Activated CD4-positive, alpha-beta T cell treated with anti-CD3 and anti-CD28 coated beads for 24 hours (primary cell): ENCODE data around the gene ATP8B3.
A peak's percentile ranks its signal among the peaks of the same experiment; 100 is the strongest.

Experiments used
- DNase-seq, 2 donors: peaks; one replicate each; pipeline ENCODE4 v3.0.0-alpha.2; 2020; ENCODE audit warnings: low read depth in 2 of 2

ATP8B3 gene

DNA sequence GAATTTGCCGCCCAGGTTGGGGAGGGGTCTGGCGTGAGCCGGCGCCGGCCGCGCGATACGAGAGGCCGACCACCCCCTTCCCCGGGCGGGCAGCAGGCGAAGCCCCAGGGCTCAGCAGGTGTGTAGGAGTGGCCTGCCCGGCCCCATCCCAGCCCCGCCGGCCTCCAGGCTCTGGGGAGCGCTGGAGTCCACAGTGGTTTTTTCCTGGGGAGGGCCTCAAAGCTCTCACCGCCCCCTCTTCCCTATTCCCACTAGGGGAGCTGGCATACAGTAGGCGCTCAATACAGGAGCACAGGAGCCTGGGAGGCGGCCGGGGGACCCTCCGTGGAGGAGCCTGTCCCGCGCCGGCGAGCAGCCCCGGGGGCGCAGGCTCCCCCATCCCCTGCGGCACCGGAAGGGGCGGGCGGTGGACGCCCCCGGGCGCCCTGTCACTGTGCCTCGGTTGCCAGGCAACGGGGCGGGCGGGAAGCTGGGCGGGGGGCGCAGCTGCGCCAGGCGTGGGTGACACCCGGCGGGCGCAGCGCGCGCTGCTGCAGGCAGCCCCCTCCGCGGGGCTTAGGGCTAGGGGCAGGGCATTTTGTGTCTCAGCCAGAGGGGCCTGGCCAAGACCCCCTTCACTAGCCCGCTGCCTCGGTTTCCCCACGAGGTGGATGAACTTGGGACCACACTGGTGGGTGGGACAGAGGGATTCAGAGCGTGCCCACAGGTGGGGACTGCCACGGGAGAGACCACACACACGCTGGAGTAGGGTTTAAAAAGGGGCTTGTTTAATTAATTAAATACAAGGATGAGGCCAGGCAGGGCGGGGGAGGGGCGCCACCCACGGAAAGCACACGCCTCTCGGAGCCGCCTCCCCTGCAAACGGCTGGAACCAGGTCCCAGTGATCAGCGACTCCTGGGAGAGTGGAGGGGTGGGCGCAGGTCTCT, 39.8 kb upstream of the ATP8B3 start:
- peak in 1 of 2 donors; percentile 38 for DNase-seq

DNA sequence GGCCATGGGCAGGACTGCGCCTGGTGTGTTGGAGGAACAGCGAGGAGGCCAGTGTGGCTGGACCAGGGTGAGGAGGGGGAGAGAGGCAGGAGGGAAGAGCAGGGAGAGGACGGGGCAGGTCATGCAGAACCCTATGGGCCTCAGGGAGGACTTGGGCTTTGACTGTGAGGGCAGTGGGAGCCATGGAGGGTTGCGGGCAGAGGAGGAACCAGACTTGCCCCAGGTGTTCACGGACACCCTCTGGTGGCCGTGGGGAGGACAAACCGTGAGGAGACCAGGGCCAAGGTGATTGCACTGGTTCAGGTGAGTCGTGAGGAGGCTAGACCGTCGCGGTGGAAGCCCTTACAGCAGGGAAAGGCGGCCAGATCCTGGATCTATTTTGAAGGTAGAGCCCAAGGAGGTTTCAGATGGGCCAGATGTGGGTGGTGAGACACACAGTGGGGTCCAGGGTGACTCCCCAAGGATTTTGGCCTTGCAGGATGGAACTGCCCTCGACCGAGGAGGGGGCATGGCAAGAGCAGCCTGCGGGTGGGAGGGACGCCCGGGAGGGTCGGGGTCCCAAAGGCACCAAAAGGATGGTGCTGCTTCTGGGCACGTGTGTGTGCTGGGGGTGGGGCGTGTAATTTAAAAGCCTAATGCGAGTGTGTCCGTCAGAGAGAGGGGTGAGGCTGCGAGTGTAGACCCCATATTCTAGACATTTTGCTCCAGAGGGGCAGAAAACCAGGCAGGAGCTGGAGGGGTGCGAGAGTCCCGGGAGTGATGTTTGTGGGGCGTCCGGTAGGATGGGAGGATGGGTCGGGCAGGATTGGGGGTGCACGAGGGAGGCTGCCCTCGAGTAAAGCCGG, 39.0 kb upstream of the ATP8B3 start:
- no peak for DNase-seq

DNA sequence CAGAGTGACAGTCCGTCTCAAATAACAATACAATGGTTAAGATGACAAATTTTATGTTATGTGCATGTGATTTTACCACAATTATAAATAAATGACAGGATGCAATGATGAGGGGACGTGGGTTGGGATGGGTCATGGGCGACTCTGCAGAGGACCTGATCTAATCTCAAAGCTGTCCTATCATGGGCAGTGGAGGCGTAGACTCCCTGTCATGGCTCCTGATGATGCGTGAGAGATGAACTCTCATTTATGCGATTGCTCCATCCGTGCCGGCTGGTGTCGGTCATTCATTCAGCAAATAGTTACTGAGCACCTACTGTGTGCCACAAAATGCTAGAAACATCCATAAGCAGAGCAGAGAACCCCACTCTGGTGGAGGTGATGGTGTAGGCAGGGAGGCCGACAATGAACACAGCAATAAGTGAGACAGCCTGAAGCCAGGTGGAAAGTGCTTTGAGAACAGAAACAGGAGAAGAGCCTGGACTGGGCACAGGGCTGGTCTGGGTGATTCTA, 37.9 kb upstream of the ATP8B3 start:
- DNase-seq: no peak

DNA sequence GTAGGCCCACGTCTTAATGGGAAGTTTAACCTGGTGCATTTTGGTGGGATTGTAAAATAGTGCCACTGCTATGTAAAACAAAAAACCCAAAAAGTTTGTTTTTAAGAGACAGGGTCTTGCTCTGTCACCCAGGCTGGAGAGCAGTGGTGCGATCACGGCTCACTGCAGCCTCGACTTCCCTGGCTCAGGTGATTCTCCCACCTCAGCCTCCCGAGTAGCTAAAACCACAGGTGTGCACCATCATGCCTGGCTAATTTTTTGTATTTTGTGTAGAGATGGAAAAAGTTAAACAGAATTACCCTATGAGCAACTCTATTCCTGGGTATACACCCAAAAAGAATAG, 37.0 kb upstream of the ATP8B3 start:
- DNase-seq: no peak

DNA sequence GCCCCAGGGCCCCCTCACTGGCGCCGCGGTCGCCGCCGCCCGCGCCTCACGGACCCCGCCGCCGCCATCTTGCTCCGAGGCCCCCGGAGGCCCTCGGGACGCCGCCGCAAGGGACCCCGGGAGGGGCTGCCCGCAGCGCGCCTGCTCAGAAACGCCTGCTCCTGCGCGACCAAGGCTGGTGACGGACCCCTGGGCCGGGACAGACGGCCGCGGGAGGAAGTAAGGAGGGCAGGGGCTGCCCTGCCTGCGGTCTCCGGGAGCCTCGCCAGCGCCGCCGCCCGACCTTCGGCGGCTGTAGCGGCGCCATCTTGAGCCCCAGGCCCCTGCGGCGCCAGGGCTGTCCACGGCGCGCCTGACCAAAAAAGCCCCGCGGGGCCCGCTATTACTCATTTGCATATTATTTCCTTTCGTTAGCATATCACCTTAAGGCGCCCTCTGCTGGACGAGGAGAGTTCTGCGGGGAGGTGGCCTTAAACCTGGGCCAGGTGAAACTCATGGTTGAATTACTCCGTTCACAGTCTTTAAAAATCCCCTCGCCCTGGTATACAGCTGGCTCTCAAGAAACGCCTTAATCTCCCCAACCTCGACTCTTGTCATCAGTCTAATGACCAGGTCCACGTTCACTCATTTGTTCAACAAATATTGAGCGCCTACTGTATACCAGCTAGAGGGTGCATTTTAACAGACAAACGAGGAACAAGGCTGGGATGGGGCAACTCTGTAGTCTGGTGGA, 36.5 kb upstream of the ATP8B3 start, which contains the start of gene REXO1:
Gene REXO1, minus strand, starts transcription at position 85 of the 733 bp plus-strand sequence. CDS start 125 bp downstream, outside the sequence.
- DNase-seq: peak; percentile 98

DNA sequence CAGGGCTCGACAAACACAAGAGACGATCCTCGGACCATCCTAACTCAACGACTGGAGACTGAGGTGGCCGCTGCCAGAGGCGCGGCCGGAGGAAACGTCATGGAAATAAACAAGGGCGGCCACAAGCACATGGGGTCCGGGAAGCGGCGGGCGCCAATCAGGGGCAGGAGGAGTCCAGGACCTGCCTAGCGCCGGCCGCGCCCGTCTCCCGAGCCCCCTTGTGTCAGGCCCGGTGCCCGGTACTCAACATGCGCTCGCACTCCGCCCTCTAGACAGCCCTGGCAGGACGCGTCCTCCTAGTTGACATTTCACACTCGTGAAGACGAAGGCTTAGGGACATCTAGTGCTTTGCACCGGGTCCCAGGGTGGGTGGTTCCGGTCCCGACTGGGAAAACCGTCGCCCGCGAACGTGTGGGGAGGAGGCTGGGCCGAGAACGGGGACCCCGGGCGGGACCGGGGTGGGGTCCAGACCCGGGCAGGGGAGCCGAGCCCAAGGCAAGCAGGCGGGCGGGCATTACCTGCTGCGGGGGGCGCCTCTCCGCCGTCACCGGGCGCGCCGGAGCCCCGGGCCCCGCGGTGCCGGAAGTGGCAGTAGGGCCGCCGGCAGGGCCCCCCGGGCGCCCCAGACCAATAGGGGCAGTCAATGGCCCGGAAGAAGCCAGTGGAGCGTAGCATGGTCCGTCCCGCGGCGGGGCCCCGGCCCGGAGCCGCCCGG, 35.8 kb upstream of the ATP8B3 start:
- DNase-seq: no peak

DNA sequence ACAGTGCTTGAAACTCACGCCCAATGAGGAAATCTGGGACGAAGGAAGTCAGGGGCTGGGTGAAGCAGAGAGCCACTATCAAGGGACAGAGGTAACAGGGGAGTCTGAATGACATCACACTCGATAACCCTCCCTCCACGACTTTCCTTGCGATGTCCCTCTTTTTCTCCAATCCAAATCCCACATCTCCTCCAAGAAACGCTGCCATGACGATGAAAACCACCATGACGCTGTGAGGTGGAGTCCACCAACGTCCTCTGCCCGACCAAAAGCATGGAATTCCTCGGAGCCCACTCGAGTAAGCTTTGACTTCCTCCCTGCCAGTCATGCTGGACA, 35.2 kb upstream of the ATP8B3 start:
- DNase-seq: no peak

DNA sequence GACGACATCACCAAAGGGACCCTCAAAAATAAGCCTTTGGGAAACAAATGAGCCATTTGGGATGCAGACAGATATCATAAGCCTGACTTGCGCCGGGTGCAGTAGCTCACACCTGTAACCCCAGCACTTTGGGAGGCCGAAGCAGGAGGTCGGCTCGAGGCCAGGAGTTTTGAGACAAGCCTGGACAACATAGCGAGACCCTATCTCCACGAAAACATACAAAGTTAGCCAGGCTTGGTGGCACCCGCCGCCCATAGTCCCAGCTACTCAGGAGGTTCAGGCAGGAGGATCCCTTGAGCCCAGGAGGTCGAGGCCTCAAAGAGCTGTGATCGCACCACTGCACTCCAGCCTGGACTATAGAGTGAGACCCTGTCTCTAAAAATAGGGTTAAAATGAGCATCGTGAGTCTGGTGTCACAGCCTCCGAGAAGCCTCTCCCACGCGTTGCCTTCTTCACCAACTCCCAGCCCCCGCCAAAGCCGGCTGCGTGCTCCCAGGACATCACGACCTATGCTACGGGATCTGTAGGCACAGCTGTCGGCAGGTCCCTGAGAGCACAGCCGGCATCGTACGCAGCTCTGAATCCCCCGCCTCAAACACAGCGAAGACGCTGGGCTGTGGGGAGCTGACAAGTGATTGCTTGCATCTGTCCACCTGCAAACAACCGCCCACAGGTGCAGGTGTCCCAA, 34.6 kb upstream of the ATP8B3 start:
- DNase-seq: no peak

DNA sequence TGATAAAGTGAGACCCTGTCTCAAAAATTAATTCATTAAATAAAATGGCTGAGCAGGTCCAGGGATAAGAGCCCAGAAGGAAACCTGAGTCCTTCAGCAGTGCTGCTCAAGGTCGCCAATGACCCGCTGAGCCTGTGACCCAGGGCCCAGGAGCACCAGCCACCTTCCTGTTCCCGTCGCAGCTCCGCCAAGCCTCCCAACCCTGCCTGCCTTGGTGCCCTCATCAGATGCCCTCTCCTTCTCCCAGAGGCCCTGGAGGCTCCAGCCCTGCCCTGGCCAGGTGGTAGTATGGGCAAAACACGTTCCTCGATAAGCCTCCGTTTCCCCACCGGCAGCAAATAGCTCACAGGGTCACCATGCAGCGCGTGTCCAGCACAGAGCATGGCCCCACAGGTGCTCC, 33.6 kb upstream of the ATP8B3 start:
- no peak for DNase-seq

DNA sequence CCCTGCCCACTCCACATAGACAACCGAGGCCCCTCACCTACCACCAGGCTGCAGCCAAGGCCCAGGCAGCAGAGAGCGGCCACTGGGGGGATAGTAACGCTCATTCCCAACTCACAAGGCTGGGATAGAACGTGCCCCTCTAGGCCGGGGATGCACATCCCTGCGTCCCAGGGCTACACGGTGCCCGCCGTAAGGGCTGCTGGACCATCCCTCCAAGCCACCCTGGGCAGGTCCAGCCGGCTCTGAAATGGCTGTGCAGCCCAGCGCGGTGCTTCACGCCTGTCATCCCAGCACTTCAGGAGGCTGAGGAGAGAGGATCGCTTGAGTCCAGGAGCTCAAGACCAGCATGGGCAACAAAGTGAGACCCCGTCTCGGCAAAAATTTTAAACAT, 33.0 kb upstream of the ATP8B3 start:
- no peak for DNase-seq

DNA sequence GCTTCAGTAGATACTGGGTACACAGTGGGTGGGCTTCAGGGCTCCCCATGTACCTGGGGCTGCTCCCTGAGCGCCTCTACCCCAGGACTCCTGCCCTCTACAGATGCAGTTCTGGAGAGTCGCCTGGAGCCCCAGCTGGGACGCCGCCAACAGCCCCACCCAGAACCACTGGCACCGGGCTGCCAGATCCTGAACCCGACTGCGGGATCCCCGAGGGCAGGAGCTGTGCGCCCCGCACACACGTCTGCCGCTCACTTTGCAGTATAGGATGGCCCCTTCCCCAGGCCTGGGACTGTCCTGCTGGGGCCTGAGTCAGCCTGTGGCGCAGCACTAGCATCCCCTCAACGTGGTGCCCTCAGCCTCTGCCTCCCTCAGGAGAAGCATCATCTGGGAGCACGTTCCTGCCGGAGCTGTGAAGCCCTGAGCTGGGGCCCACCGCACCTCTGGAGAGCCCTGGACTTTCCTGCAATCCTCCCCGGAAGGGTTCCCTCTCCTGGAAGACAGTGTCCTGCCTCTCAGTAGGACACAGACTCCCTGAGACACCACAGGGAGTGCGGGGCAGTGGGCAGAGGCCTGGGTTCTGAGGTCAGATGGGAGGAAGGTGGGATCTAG, 32.5 kb upstream of the ATP8B3 start:
- no peak for DNase-seq

DNA sequence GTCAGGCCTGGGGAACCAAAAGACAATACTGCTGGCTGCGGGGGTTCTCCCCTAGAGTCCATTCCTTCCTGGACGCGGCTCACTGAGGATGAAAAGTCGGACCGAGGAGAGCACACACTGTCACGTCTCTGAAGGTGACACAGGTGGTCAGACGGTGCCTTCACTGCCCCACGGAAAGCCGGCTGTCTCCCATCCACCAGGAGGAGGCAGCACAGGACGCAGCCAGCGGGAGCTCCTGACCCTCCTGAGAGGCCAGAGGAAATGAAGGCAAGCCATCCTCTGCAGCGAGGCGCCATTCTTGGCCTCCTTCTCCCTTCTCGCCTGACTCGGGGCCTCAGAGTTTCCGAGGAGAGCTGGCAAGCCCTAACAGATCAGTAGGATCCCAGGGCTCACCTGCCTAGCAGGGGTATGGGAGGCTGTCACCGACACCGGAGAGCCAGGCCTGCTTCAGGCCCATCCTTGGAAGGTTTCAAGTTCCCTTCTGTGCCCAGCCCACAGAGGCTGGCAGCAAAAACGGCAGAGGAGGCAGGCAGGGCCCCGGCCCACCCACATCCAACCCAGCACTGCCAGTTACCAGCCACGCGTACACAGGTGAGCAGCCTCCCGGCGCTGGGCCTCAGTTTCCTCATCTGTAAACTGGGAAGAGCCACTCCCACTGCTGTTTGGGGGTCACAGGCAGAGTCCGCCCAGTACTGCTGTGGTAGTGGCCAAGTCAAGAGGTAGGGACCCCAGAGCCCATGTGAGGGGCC, 31.7 kb upstream of the ATP8B3 start:
- no peak for DNase-seq

DNA sequence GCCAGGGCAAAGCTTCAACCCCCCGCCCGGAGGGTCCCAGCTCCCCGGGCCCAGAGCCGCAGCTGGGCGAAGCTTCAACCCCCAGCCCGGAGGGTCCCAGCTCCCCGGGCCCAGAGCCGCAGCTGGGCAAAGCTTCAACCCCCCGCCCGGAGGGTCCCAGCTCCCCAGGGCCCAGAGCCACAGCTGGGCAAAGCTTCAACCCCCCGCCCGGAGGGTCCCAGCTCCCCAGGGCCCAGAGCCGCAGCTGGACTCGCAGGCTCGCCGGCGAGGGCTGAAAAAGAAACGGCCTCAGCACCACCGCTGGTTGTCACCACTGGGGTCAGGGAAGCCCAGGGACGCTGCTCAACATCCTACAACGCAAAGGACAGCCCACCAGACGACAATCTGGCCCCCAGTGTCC, 31.0 kb upstream of the ATP8B3 start:
- DNase-seq: no peak

DNA sequence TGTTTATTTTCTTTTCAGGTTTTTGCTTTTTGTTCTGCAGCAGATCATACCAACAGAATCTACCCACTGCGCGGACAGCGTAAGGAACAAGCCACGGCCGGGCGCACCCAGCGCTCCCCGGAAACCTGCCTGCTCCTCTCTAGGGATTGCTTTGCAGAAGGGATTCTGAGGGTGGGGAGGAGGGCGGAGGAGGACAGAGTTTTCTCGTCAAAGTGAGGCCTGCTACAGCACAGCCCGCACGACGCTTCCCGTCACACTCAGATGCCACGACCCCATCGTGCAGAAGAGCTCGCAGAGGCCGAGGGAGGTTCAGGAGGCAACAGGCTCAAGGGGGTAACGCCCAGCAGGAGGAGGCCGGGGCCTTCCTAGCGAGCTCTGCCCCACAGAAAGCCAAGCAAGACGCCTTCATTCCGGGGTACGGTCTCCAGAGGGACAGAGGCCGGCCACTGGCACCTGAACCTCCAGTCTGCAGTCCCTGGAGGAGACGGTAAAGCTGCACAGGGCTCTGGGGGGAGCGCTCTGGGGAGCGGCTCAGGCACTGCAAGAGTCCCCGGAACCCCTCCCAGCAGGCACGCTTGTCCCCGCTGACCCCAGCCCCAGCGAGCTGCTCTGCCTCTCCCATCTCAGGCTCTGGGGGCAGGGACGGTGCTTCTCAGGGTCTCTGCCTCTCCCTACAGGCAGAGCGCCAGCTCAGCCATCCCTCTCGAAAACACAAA, 29.3 kb upstream of the ATP8B3 start:
- DNase-seq: no peak

DNA sequence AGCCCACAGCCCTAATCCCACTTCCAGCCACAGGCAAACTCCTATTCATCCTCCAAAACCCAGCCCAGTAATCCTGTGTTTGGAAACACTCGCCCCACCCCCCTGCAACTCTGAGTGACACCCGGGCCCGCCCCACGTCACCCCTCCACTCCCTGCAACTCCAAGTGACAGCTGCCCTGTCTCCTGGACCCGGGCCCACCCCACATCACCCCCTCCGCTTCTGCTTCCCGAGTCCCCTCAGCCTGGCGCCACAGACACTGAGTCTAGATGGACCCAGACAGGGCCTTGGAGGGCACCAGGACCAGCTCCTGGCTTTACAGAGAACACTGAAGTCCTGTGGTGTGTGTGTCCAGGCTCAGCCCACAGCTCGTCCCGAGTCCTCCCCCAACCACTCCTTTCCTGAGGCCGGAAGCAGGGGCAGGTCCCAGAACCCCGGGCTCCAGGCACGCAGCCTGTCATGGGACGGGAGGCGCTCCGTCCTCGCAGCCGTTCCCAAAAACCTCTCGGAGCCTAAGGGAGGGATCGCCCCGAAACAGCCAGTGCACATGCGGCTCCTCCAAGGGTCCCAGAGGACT, 28.6 kb upstream of the ATP8B3 start:
- no peak for DNase-seq

DNA sequence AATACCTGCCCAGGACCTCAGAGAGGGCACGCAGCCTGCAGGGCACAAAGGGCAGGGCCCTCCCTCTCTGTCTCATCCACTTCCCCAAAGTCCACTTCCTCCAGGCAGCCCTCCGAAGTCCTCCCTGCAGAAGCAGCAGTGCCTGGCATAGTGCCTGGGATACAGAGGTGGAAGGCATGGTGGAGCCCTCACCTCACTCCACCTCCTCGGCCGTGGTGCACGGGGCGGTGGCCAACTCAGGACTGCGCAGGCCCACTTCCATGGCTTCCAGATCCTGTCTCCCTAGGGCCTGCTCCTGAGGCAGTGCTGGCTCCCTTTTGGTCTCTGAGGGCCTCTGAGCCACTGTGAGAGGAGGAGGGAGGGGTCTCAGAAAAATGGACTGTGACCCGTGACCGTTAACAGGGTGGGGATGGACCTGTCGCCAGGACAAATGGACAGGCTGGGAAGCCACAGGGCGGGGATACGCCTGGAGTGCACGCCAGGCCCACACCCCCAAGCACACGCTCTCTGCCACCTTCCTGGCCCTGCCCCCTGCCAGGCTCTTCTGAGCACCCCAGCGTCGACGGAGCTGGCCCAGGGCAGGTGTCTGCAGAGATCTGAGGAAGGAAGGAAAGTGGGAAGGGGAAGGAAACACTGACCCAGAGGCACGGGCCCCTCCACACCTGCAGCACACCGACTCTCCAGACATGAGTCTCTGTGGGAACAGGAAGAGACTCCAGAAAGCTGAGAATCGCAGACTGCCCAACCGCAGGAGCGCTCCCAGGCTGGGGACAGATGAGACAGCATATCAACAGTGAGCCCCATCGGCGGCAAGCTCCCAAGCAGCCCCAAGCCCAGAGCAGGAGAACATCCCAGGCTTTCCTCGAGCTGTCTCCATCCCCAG, 27.8 kb upstream of the ATP8B3 start:
- DNase-seq: no peak

DNA sequence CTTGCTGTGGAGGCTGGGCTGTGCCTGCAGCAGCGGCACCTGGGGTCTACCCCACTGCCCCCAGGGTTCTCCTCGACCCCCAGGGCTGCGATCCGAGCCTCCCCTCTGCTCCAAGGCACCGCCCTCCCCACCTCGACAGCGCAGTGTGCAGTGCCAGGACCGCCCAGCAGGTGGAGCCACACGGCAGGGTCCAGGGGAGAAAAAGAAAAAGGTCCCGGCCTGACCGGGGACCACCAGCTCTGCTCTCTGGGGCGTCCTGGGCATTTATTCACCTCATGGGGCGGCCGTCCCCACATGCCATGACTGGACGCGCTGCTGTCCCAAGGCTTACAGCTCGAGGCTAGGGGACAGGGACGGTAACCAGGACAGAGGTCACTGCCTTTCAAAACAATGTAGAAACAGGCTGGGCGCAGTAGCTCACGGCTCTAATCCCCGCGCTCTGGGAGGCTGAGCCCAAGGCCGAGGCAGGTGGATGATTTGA, 25.6 kb upstream of the ATP8B3 start:
- peak in 1 of 2 donors; percentile 50 for DNase-seq

DNA sequence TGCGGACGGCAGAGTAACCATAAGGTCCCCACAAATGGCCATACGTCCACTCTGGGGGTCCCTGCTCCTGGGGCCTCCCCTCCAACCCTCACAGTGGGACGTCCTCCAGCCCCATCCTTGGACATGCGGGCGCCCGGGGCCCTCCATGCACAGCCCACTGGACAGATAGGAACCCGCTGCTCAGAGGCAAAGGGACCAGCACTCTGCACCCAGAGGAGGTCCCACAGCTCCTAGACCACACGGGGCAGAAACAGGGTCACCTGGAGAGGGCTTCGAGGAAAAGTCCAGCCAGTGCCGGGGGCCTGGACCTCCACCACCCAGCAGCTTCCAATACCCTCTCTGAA, 25.1 kb upstream of the ATP8B3 start:
- DNase-seq: no peak
